ENCODE data around the gene GGPS1.

DNA sequence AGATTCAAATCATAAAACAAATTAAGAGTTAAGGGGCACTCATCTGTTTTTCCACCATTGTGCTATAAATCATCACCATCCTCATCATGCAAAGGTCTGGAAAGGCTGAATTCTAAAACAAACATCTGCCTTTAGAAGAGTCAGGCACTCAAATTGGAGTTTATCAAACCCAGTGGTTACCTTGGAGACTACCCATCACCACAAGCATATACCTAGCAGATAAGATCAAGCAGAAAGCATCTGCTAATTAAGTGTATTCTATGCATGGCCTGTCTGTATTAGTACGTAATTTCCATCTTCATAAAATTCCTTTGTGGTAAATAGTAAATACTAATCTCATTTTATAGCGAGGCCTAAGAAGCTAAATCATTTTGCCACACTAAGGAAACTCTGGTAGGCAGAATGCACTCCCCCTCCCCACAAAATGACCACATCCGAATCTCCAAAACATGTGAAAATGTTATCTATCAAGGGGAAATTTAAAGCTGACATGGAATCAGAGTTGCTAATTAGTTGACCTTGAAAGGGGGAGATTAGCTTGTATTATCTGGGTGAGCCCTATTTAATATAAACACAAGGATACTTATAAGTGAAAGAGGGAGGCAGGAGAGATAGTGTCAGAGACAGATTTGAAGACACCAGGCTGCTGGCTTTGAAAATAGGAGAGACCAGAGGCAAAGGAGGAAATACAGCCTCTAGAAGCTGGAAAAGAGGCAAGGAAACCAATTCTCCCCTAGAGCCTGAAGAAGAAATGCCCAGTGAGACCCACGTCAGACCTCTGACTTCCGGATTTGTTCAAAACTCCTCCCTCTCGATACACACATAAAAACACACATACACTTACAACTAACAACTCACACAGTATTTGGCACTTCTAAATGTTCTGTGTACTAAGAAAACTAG is 23.6 kb upstream of the GGPS1 start:
- no peak for TF ChIP-seq ARNTL (CRISPR knock-in tag; IDR thresholded peaks at IDR 0.05; ENCODE audit: borderline replicate concordance, low read depth)
- TF ChIP-seq PPARA (CRISPR knock-in tag; IDR thresholded peaks at IDR 0.05; ENCODE audit: borderline replicate concordance) = no peak
- no peak for TF ChIP-seq ZFP3 (CRISPR knock-in tag; IDR thresholded peaks at IDR 0.05)
- no peak for TF ChIP-seq CREB5 (CRISPR knock-in tag; IDR thresholded peaks at IDR 0.05; ENCODE audit: low read depth)
- no peak for TF ChIP-seq ZNF565 (CRISPR knock-in tag; conservative IDR thresholded peaks at IDR 0.05; ENCODE audit: low read depth)
- TF ChIP-seq ZC3H10 (CRISPR knock-in tag; IDR thresholded peaks at IDR 0.05) = no peak
- TF ChIP-seq CSRNP3 (CRISPR knock-in tag; IDR thresholded peaks at IDR 0.05) = no peak
- no peak for TF ChIP-seq ZNF70 (CRISPR knock-in tag; IDR thresholded peaks at IDR 0.05)
- no peak for TF ChIP-seq RARB (CRISPR knock-in tag; IDR thresholded peaks at IDR 0.05)
- no peak for TF ChIP-seq ESRRG (CRISPR knock-in tag; IDR thresholded peaks at IDR 0.05)
- TF ChIP-seq OSR1 (CRISPR knock-in tag; IDR thresholded peaks at IDR 0.05) = no peak
- no peak for TF ChIP-seq GLIS3 (CRISPR knock-in tag; IDR thresholded peaks at IDR 0.05)
- TF ChIP-seq ZFP30 (CRISPR knock-in tag; IDR thresholded peaks at IDR 0.05) = no peak
- no peak; the same call in 1 of the 2 replicates for TF ChIP-seq TSHZ2 (CRISPR knock-in tag; IDR thresholded peaks at IDR 0.05)
